Dedifferentiated amniotic fluid mesenchymal stem cell (primary cell): ENCODE results near the gene OR52D1.

Experiments used
- DNase-seq: peaks from one replicate; pipeline ENCODE4 v3.0.0-alpha.2; 2016; ENCODE audit errors: extremely low spot score

The OR52D1 gene

GRCh38 chr11:5488385-5488784 is at the start of gene OR52D1:
Gene OR52D1 (plus strand): TSS chr11:5488685. CDS start chr11:5488707, 22 bp downstream.
- no peak for DNase-seq

GRCh38 chr11:5441414-5441813 is 47.1 kb upstream of the OR52D1 start, which contains the start of gene OR51I1:
Gene OR51I1 (minus strand): TSS chr11:5441514. CDS start chr11:5441514, 0 bp downstream.
- DNase-seq, result no peak

GRCh38 chr11:5443835-5444393 is 44.6 kb upstream of the OR52D1 start:
- no peak for DNase-seq

- DNase-seq, result no peak
Observed at GRCh38 chr11:5449023-5449422, 39.5 kb upstream of the OR52D1 start, which contains the start of gene OR51I2. Gene OR51I2 (plus strand): TSS chr11:5449323. CDS start chr11:5453489, 4,166 bp downstream.

- no peak for DNase-seq
Observed at GRCh38 chr11:5449432-5449831, 39.1 kb upstream of the OR52D1 start.

- no peak for DNase-seq
Observed at GRCh38 chr11:5460983-5461621, 27.4 kb upstream of the OR52D1 start.

GRCh38 chr11:5467527-5467926 is 21.0 kb upstream of the OR52D1 start:
- no peak for DNase-seq

GRCh38 chr11:5473921-5474320 is 14.6 kb upstream of the OR52D1 start:
- no peak for DNase-seq

- peak; percentile 65 for DNase-seq
Observed at GRCh38 chr11:5476186-5476819, 12.2 kb upstream of the OR52D1 start.

- DNase-seq, result no peak
Observed at GRCh38 chr11:5486003-5486402, 2.5 kb upstream of the OR52D1 start.

GRCh38 chr11:5486421-5486820 is 2.1 kb upstream of the OR52D1 start:
- no peak for DNase-seq

GRCh38 chr11:5488798-5489399 is 414 bp downstream of the OR52D1 start:
- DNase-seq, result no peak

GRCh38 chr11:5489576-5490357 is 1.3 kb downstream of the OR52D1 start:
- DNase-seq, result no peak

GRCh38 chr11:5499671-5500070 is 11.2 kb downstream of the OR52D1 start:
- no peak for DNase-seq

GRCh38 chr11:5500393-5500801 is 11.9 kb downstream of the OR52D1 start:
- DNase-seq, result no peak

GRCh38 chr11:5504403-5504921 is 16.0 kb downstream of the OR52D1 start:
- DNase-seq, result no peak

GRCh38 chr11:5505363-5506048 is 17.0 kb downstream of the OR52D1 start:
- no peak for DNase-seq

- DNase-seq, result no peak
Observed at GRCh38 chr11:5507177-5507932, 18.9 kb downstream of the OR52D1 start.

GRCh38 chr11:5507933-5508305 is 19.4 kb downstream of the OR52D1 start:
- DNase-seq, result no peak

GRCh38 chr11:5508605-5509004 is 20.1 kb downstream of the OR52D1 start:
- no peak for DNase-seq
